HEK293 (cell line): ENCODE measurements around the gene LIPE.

Source experiments
- GLI4 ChIP-seq: fragments of 450-650 bp; formaldehyde crosslinking; IDR thresholded peaks from 2 replicates; pipeline ENCODE4 v1.5.1; 2016; ENCODE audit warnings: missing biosample characterization, missing genetic modification characterization
- HOXD13 ChIP-seq: sonication (generic); formaldehyde crosslinking; IDR thresholded peaks from 2 replicates; pipeline ENCODE4 v1.8.0; 2022; ENCODE audit warnings: missing genetic modification reagents, borderline replicate concordance
- KLF10 ChIP-seq: fragments of 450-650 bp; IDR thresholded peaks from 2 replicates; pipeline ENCODE4 v1.5.1; 2018; ENCODE audit warnings: missing biosample characterization, mild to moderate bottlenecking, missing genetic modification characterization
- KLF9 ChIP-seq: fragments of 450-650 bp; formaldehyde crosslinking; IDR thresholded peaks from 2 replicates; pipeline ENCODE4 v1.5.1; 2016; ENCODE audit warnings: missing biosample characterization, missing genetic modification characterization, low read depth
- MYNN ChIP-seq: fragments of 450-650 bp; formaldehyde crosslinking; IDR thresholded peaks from 2 replicates; pipeline ENCODE4 v1.5.1; 2016; ENCODE audit warnings: missing biosample characterization, missing genetic modification characterization, borderline replicate concordance
- MZF1 ChIP-seq: fragments of 450-650 bp; formaldehyde crosslinking; IDR thresholded peaks from 2 replicates; pipeline ENCODE4 v1.5.1; 2017; ENCODE audit warnings: missing biosample characterization, missing genetic modification characterization, borderline replicate concordance
- ZBTB10 ChIP-seq: fragments of 450-650 bp; formaldehyde crosslinking; IDR thresholded peaks from 2 replicates; pipeline ENCODE4 v1.5.1; 2016; ENCODE audit warnings: missing biosample characterization, missing genetic modification characterization
- ZBTB48 ChIP-seq: fragments of 450-650 bp; formaldehyde crosslinking; IDR thresholded peaks from 2 replicates; pipeline ENCODE4 v1.5.1; 2016; ENCODE audit warnings: missing biosample characterization, missing genetic modification characterization
- ZNF16 ChIP-seq: fragments of 450-650 bp; formaldehyde crosslinking; IDR thresholded peaks from 2 replicates; pipeline ENCODE4 v1.5.1; 2016; ENCODE audit warnings: low read depth, missing biosample characterization, missing genetic modification characterization
- ZNF23 ChIP-seq: fragments of 450-650 bp; formaldehyde crosslinking; IDR thresholded peaks from 2 replicates; pipeline ENCODE4 v1.5.1; 2016; ENCODE audit warnings: missing biosample characterization, missing genetic modification characterization, borderline replicate concordance
- ZNF24 ChIP-seq: fragments of 450-650 bp; formaldehyde crosslinking; IDR thresholded peaks from 2 replicates; pipeline ENCODE4 v1.5.1; 2016; ENCODE audit warnings: missing biosample characterization, missing genetic modification characterization
- ZNF274 ChIP-seq, 2 experiments: fragments of 200-500 bp in 1 of 2; fragments of 450-650 bp in 1 of 2; sonication (Bioruptor generic) in 1 of 2; formaldehyde crosslinking in 1 of 2; IDR thresholded peaks; 2 replicates each; pipeline versions ENCODE4 v1.5.1 to v1.6.1; 2014 to 2016; ENCODE audit warnings: borderline replicate concordance in 1 of 2, inconsistent platforms in 1 of 2, low read length in 1 of 2, missing biosample characterization in 1 of 2, missing genetic modification characterization in 1 of 2
- ZNF292 ChIP-seq: fragments of 450-650 bp; formaldehyde crosslinking; IDR thresholded peaks from 2 replicates; pipeline ENCODE4 v1.5.1; 2016; ENCODE audit warnings: low read depth, missing biosample characterization, missing genetic modification characterization, borderline replicate concordance
- ZNF394 ChIP-seq: fragments of 450-650 bp; formaldehyde crosslinking; IDR thresholded peaks from 2 replicates; pipeline ENCODE4 v1.5.1; 2016; ENCODE audit warnings: missing biosample characterization, missing genetic modification characterization, mild to moderate bottlenecking, moderate library complexity, borderline replicate concordance
- ZNF416 ChIP-seq: fragments of 450-650 bp; formaldehyde crosslinking; IDR thresholded peaks from 2 replicates; pipeline ENCODE4 v1.5.1; 2016; ENCODE audit warnings: missing biosample characterization, missing genetic modification characterization
- ZNF423 ChIP-seq: fragments of 450-650 bp; formaldehyde crosslinking; IDR thresholded peaks from 2 replicates; pipeline ENCODE4 v1.5.1; 2016; ENCODE audit warnings: missing biosample characterization, missing genetic modification characterization
- ZNF449 ChIP-seq: fragments of 450-650 bp; formaldehyde crosslinking; IDR thresholded peaks from 2 replicates; pipeline ENCODE4 v1.5.1; 2017; ENCODE audit warnings: missing biosample characterization, mild to moderate bottlenecking, missing genetic modification characterization, moderate library complexity
- ZNF521 ChIP-seq: fragments of 450-650 bp; formaldehyde crosslinking; IDR thresholded peaks from 2 replicates; pipeline ENCODE4 v1.5.1; 2017; ENCODE audit warnings: missing biosample characterization, mild to moderate bottlenecking, missing genetic modification characterization
- ZNF529 ChIP-seq: fragments of 450-650 bp; formaldehyde crosslinking; IDR thresholded peaks from 2 replicates; pipeline ENCODE4 v1.5.1; 2017; ENCODE audit warnings: missing genetic modification characterization, missing biosample characterization; ENCODE audit not compliant: insufficient replicate concordance
- ZNF544 ChIP-seq: fragments of 450-650 bp; formaldehyde crosslinking; IDR thresholded peaks from 2 replicates; pipeline ENCODE4 v1.5.0; 2017; ENCODE audit warnings: missing biosample characterization, missing genetic modification characterization
- ZNF560 ChIP-seq: fragments of 450-650 bp; formaldehyde crosslinking; IDR thresholded peaks from 2 replicates; pipeline ENCODE4 v1.5.1; 2017; ENCODE audit warnings: missing biosample characterization, missing genetic modification characterization, borderline replicate concordance
- ZNF571 ChIP-seq: fragments of 450-650 bp; formaldehyde crosslinking; IDR thresholded peaks from 2 replicates; pipeline ENCODE4 v1.5.0; 2017; ENCODE audit warnings: missing biosample characterization, missing genetic modification characterization
- ZNF610 ChIP-seq: fragments of 450-650 bp; formaldehyde crosslinking; IDR thresholded peaks from 2 replicates; pipeline ENCODE4 v1.5.1; 2016; ENCODE audit warnings: missing biosample characterization, missing genetic modification characterization, borderline replicate concordance
- ZNF639 ChIP-seq: fragments of 450-650 bp; formaldehyde crosslinking; IDR thresholded peaks from 2 replicates; pipeline ENCODE4 v1.5.1; 2016; ENCODE audit warnings: missing biosample characterization, missing genetic modification characterization
- ZNF704 ChIP-seq: fragments of 450-650 bp; formaldehyde crosslinking; IDR thresholded peaks from 2 replicates; pipeline ENCODE4 v1.5.1; 2016; ENCODE audit warnings: missing biosample characterization, missing genetic modification characterization
- ZNF707 ChIP-seq: fragments of 450-650 bp; formaldehyde crosslinking; IDR thresholded peaks from 2 replicates; pipeline ENCODE4 v1.5.1; 2016; ENCODE audit warnings: missing biosample characterization, missing genetic modification characterization
- ZSCAN30 ChIP-seq: fragments of 450-650 bp; IDR thresholded peaks from 2 replicates; pipeline ENCODE4 v1.5.1; 2018; ENCODE audit warnings: missing biosample characterization, mild to moderate bottlenecking, missing genetic modification characterization, moderate library complexity
- TF ChIP-seq, protein P1 (sequence below): fragments of 450-650 bp; formaldehyde crosslinking; IDR thresholded peaks from 2 replicates; pipeline ENCODE4 v1.5.1; 2016; ENCODE audit warnings: missing biosample characterization, missing genetic modification characterization, low read depth
- TF ChIP-seq, protein P2 (sequence below): fragments of 450-650 bp; formaldehyde crosslinking; IDR thresholded peaks from 2 replicates; pipeline ENCODE4 v1.5.1; 2017; ENCODE audit warnings: missing biosample characterization, missing genetic modification characterization

The LIPE gene

GRCh38 chr19:42396381-42397262, 30.6 kb downstream of the LIPE start (continued):
- TF ChIP-seq ZNF449 (tag by site-specific recombination) (0 out of 2 replicates have a peak, but pooled peaks have one; percentile 31), ZNF704 (tag by site-specific recombination) (no peak), ZNF521 (tag by site-specific recombination) (no peak), ZNF292 (tag by site-specific recombination) (no peak), ZNF416 (tag by site-specific recombination) (no peak), ZNF394 (tag by site-specific recombination) (peak; percentile 44), ZNF274 (IDR thresholded peaks at IDR 0.05; ENCODE audit: low read length) (no peak), ZNF274 (tag by site-specific recombination; IDR thresholded peaks at IDR 0.05; ENCODE audit: borderline replicate concordance) (no peak), ZNF571 (tag by site-specific recombination) (no peak), ZNF16 (tag by site-specific recombination) (no peak), HOXD13 (no peak), ZNF560 (tag by site-specific recombination) (no peak), ZNF639 (tag by site-specific recombination) (no peak), MYNN (tag by site-specific recombination) (no peak), MZF1 (tag by site-specific recombination) (0 out of 2 replicates have a peak, but pooled peaks have one; percentile 25), KLF9 (tag by site-specific recombination) (peak; percentile 61; the same call in 1 of the 2 replicates), KLF10 (tag by site-specific recombination) (no peak; the same call in 1 of the 2 replicates), ZNF544 (no peak), GLI4 (tag by site-specific recombination) (no peak), ZNF423 (tag by site-specific recombination) (no peak), ZNF529 (tag by site-specific recombination) (no peak), ZBTB10 (tag by site-specific recombination) (peak; percentile 81; the same call in 1 of the 2 replicates), ZBTB48 (tag by site-specific recombination) (peak; percentile 84), ZNF24 (tag by site-specific recombination) (peak; percentile 86), ZNF707 (tag by site-specific recombination) (no peak), ZNF610 (tag by site-specific recombination) (peak; percentile 59; the same call in 1 of the 2 replicates), ZNF23 (tag by site-specific recombination) (no peak), ZSCAN30 (peak; percentile 68; the same call in 1 of the 2 replicates)
- TF ChIP-seq, protein P1, sequence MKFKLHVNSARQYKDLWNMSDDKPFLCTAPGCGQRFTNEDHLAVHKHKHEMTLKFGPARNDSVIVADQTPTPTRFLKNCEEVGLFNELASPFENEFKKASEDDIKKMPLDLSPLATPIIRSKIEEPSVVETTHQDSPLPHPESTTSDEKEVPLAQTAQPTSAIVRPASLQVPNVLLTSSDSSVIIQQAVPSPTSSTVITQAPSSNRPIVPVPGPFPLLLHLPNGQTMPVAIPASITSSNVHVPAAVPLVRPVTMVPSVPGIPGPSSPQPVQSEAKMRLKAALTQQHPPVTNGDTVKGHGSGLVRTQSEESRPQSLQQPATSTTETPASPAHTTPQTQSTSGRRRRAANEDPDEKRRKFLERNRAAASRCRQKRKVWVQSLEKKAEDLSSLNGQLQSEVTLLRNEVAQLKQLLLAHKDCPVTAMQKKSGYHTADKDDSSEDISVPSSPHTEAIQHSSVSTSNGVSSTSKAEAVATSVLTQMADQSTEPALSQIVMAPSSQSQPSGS (tag by site-specific recombination), result peak; percentile 100
- TF ChIP-seq, protein P2, sequence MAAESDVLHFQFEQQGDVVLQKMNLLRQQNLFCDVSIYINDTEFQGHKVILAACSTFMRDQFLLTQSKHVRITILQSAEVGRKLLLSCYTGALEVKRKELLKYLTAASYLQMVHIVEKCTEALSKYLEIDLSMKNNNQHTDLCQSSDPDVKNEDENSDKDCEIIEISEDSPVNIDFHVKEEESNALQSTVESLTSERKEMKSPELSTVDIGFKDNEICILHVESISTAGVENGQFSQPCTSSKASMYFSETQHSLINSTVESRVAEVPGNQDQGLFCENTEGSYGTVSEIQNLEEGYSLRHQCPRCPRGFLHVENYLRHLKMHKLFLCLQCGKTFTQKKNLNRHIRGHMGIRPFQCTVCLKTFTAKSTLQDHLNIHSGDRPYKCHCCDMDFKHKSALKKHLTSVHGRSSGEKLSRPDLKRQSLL (tag by site-specific recombination), result peak; percentile 56; the same call in 1 of the 2 replicates
